Type B pancreatic cell (in vitro differentiated cells): ENCODE results near the gene BRD9. TPM values are rescaled to one million over a fixed set of nuclear protein-coding genes. Genes with fewer than 3 reads are reported as not detected.

Source experiments
- DNase-seq: peaks from one replicate; pipeline ENCODE4 v3.0.0; 2021; ENCODE audit warnings: mixed read lengths; ENCODE audit not compliant: unreplicated experiment; ENCODE audit errors: extremely low spot score
- H3K27ac Mint-ChIP-seq: 2 replicates; pipeline ENCODE4 v1.8.0; 2021; ENCODE audit warnings: mild to moderate bottlenecking, mixed read lengths
- H3K27me3 Mint-ChIP-seq: 2 replicates; pipeline ENCODE4 v1.8.0; 2021; ENCODE audit warnings: mixed read lengths
- H3K36me3 Mint-ChIP-seq: 2 replicates; pipeline ENCODE4 v1.8.0; 2021; ENCODE audit warnings: mixed read lengths
- H3K4me1 Mint-ChIP-seq: one replicate; pipeline ENCODE4 v1.8.0; 2021; ENCODE audit warnings: mixed read lengths; ENCODE audit not compliant: unreplicated experiment
- H3K4me3 Mint-ChIP-seq: 2 replicates; pipeline ENCODE4 v1.8.0; 2021; ENCODE audit warnings: mild to moderate bottlenecking, mixed read lengths
- H3K9me3 Mint-ChIP-seq: 2 replicates; pipeline ENCODE4 v1.8.0; 2021; ENCODE audit warnings: mixed read lengths
- CTCF ChIP-seq: fragments of 200-600 bp; sonication (generic); conservative IDR thresholded peaks from 2 replicates; pipeline ENCODE4 v1.5.0; 2021; ENCODE audit warnings: antibody characterized with exemption, mild to moderate bottlenecking
- total RNA-seq: library from RNA; stranded (reverse); gene quantifications from 2 replicates; pipeline ENCODE4 v1.2.1, GENCODE V29; 2021; ENCODE audit warnings: low replicate concordance

The BRD9 gene
- total RNA-seq, 1 donor from 2014 or later = 55.6 TPM

DNA sequence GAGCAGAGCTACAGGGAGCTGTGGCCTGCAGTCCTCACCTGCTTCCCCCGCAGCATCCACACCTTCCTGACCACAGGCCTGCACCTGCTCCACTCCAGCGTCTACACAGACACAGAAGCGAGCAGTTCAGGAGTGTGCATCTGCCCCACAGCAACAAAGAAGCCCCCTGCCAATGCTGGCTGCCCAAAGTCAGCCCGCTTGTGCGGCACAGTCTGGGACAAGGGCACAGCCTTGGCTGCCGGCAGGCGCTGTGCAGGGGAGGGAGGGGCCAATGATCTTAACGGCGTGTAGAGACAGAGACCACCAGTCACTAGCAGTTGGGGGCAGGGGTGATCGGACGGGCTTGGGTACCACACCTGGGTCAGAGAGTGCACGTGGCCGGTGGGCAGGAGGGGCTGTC, 6.6 kb downstream of the BRD9 start:
- H3K36me3 Mint-ChIP-seq = peaks cover 25% of the 10 kb centered on the region
- H3K27ac Mint-ChIP-seq = no peak overlapping the region

DNA sequence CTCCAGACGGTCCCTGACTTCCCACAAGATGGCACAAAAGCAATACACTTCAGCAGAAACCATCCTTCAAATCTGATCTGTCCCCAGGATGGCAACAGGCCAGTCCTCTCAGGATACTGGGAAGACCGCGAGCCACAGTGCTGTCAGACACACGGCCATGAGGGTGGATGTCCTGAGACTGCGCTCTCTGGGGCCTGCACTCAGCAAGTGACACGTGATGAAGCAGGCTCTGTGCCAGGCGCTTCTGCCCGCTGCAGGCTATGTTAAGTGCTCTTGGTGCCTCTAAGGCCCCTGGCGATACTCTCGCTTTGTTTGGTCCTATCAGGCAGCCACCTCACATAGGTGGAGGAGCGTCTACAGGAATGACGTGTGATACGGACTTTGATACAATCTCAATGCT, 7.1 kb downstream of the BRD9 start:
- no peak overlapping the region for H3K27ac Mint-ChIP-seq
- no peaks in the 10 kb centered on the region for H3K9me3 Mint-ChIP-seq
- no peaks in the 10 kb centered on the region for H3K27me3 Mint-ChIP-seq
- TF ChIP-seq CTCF = no peak
- no peak overlapping the region for H3K4me3 Mint-ChIP-seq
- peaks cover 25% of the 10 kb centered on the region for H3K36me3 Mint-ChIP-seq
- no peak for DNase-seq
- no peaks in the 10 kb centered on the region for H3K4me1 Mint-ChIP-seq

More for the DNA sequence above, 6.6 kb downstream of the BRD9 start:
- Mint-ChIP-seq H3K4me3 (no peak overlapping the region), H3K9me3 (no peaks in the 10 kb centered on the region), H3K4me1 (no peaks in the 10 kb centered on the region), H3K27me3 (no peaks in the 10 kb centered on the region)
- no peak for TF ChIP-seq CTCF
- DNase-seq = no peak

DNA sequence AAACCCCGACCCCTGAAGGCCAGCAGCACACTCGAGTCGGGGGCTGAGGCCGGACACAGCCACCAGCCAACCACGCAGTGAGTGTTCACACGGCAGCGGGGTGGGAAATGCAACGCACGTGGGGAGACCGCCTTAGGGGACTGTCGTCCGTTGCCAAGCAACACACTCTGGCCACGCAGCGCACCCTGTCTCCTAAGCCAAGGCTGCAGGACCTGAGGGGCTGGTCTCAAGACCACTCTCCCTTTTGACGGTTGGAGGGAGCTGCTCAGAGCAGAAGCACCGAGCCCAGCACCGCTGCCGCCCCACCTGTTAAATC, 7.5 kb downstream of the BRD9 start:
- Mint-ChIP-seq H3K27ac (no peak overlapping the region), H3K4me3 (no peak overlapping the region), H3K4me1 (no peaks in the 10 kb centered on the region), H3K27me3 (no peaks in the 10 kb centered on the region), H3K36me3 (peaks cover 25% of the 10 kb centered on the region), H3K9me3 (no peaks in the 10 kb centered on the region)
- DNase-seq = no peak
- TF ChIP-seq CTCF = no peak

- H3K9me3 Mint-ChIP-seq = no peaks in the 10 kb centered on the region
- no peak overlapping the region for H3K4me3 Mint-ChIP-seq
- H3K27me3 Mint-ChIP-seq = no peaks in the 10 kb centered on the region
- TF ChIP-seq CTCF = no peak
- H3K36me3 Mint-ChIP-seq = peaks cover 25% of the 10 kb centered on the region
- no peak overlapping the region for H3K27ac Mint-ChIP-seq
- no peaks in the 10 kb centered on the region for H3K4me1 Mint-ChIP-seq
- DNase-seq = no peak
Measured at GRCh38 chr5:884345-885126, 8.1 kb downstream of the BRD9 start.

- no peak for DNase-seq
- H3K9me3 Mint-ChIP-seq = no peaks in the 10 kb centered on the region
- H3K27ac Mint-ChIP-seq = no peak overlapping the region
- peaks cover 25% of the 10 kb centered on the region for H3K36me3 Mint-ChIP-seq
- H3K27me3 Mint-ChIP-seq = no peaks in the 10 kb centered on the region
- H3K4me1 Mint-ChIP-seq = no peaks in the 10 kb centered on the region
- no peak overlapping the region for H3K4me3 Mint-ChIP-seq
- TF ChIP-seq CTCF = no peak
Measured at GRCh38 chr5:883475-884181, 9.0 kb downstream of the BRD9 start.
